ENCODE measurements around the gene IGSF21. TPM values are rescaled to one million over a fixed set of nuclear protein-coding genes. Genes with fewer than 3 reads are reported as not detected.

The IGSF21 gene
- polyA plus RNA-seq, 2 of the 4 experiments (the other 2 are of a cell fraction): not detected

DNA sequence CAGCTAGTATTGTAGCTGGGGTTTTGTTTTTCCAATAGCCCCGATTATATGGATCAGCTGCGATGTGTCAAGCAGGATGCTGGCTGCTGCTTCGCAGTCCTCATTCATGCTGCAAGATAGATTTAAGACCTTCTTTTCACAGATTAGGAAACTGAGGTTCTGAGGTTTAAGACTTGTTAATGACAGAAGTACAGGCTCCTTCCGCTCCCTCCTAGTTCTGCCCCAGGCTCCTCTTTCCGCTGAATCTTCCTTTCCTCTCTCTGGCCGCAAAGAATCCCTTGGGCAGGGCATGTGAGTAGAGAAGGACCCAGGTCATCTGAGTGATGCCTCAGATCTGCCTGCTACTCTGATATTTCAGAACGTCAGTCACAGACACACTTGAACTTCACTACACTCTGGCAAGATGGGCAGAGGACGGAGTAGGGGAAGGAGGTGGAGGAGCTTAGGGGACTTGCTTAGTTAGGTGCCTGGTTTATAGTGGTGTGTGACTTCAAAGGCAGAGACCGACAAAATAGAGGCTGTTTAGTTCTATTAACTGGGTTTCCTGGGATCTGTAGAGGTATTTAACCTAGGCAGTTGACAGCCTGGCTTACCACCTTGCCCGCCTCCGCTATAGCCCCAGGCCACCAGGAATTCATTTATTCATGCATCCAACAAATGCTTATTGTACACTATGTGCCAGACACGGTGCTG, 4.2 kb downstream of the IGSF21 start (continued):
- TF ChIP-seq ZSCAN20 (CRISPR knock-in tag; IDR thresholded peaks at IDR 0.05) (no peak), MAFK (IDR thresholded peaks at IDR 0.05; ENCODE audit: partially characterized antibody) (no peak), POLR2AphosphoS2 (conservative IDR thresholded peaks at IDR 0.05; ENCODE audit: low read length) (no peak), MYC (IDR thresholded peaks at IDR 0.05; ENCODE audit: borderline replicate concordance, low read length) (no peak), KDM1A (IDR thresholded peaks at IDR 0.05; ENCODE audit: low read depth) (no peak)
- TF ChIP-seq, protein P1, sequence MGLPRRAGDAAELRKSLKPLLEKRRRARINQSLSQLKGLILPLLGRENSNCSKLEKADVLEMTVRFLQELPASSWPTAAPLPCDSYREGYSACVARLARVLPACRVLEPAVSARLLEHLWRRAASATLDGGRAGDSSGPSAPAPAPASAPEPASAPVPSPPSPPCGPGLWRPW (IDR thresholded peaks at IDR 0.05): no peak
- TF ChIP-seq, protein P2, sequence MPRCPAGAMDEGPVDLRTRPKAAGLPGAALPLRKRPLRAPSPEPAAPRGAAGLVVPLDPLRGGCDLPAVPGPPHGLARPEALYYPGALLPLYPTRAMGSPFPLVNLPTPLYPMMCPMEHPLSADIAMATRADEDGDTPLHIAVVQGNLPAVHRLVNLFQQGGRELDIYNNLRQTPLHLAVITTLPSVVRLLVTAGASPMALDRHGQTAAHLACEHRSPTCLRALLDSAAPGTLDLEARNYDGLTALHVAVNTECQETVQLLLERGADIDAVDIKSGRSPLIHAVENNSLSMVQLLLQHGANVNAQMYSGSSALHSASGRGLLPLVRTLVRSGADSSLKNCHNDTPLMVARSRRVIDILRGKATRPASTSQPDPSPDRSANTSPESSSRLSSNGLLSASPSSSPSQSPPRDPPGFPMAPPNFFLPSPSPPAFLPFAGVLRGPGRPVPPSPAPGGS (IDR thresholded peaks at IDR 0.05): no peak
- TF ChIP-seq, protein P3, sequence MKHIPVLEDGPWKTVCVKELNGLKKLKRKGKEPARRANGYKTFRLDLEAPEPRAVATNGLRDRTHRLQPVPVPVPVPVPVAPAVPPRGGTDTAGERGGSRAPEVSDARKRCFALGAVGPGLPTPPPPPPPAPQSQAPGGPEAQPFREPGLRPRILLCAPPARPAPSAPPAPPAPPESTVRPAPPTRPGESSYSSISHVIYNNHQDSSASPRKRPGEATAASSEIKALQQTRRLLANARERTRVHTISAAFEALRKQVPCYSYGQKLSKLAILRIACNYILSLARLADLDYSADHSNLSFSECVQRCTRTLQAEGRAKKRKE (CRISPR knock-in tag; IDR thresholded peaks at IDR 0.05; ENCODE audit: low read depth): no peak
- TF ChIP-seq, protein P4, sequence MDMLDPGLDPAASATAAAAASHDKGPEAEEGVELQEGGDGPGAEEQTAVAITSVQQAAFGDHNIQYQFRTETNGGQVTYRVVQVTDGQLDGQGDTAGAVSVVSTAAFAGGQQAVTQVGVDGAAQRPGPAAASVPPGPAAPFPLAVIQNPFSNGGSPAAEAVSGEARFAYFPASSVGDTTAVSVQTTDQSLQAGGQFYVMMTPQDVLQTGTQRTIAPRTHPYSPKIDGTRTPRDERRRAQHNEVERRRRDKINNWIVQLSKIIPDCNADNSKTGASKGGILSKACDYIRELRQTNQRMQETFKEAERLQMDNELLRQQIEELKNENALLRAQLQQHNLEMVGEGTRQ (IDR thresholded peaks at IDR 0.05): no peak

DNA sequence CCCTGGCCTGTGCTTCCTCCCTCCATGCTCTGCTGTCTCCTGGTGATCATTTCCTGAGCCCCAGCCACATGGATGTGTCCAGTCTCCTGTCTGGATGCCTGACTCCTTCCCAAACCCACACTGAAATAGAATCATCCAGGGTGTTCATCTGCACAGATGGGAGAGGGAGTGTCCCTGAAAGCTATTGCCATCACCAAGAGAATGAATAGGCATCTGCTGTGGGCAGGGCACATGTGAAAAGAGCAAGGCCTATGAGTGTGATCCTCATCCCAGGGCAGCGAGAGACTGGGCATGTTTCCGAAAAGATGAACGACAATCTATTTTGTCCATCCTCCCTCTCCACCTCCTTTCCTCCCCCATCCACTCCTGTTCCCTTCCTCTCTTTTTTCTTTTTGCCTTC, 5.0 kb downstream of the IGSF21 start:
- peaks cover 11% of the 10 kb centered on the region; the same call in 1 of the 3 replicates for H3K4me1 ChIP-seq
- no peak for FAIRE-seq
- ATAC-seq: no peak
- no peak for DNase-seq (ENCODE audit: low read depth in 1 of 2, low spot score in 1 of 2)
- TF ChIP-seq, protein P5, sequence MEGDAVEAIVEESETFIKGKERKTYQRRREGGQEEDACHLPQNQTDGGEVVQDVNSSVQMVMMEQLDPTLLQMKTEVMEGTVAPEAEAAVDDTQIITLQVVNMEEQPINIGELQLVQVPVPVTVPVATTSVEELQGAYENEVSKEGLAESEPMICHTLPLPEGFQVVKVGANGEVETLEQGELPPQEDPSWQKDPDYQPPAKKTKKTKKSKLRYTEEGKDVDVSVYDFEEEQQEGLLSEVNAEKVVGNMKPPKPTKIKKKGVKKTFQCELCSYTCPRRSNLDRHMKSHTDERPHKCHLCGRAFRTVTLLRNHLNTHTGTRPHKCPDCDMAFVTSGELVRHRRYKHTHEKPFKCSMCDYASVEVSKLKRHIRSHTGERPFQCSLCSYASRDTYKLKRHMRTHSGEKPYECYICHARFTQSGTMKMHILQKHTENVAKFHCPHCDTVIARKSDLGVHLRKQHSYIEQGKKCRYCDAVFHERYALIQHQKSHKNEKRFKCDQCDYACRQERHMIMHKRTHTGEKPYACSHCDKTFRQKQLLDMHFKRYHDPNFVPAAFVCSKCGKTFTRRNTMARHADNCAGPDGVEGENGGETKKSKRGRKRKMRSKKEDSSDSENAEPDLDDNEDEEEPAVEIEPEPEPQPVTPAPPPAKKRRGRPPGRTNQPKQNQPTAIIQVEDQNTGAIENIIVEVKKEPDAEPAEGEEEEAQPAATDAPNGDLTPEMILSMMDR (IDR thresholded peaks at IDR 0.05): no peak
- TF ChIP-seq GATA3 (IDR thresholded peaks at IDR 0.05; ENCODE audit: borderline replicate concordance) (no peak), HEYL (CRISPR knock-in tag; IDR thresholded peaks at IDR 0.05) (no peak), ZFP36 (IDR thresholded peaks at IDR 0.05; ENCODE audit: borderline replicate concordance, partially characterized antibody) (no peak), CBX8 (IDR thresholded peaks at IDR 0.05) (no peak), SREBF2 (IDR thresholded peaks at IDR 0.05) (no peak), NFE2L2 (conservative IDR thresholded peaks at IDR 0.05; ENCODE audit: low read length) (no peak), HOXB5 (CRISPR knock-in tag; IDR thresholded peaks at IDR 0.05) (no peak), JUN (IDR thresholded peaks at IDR 0.05) (no peak), PHF8 (IDR thresholded peaks at IDR 0.05; ENCODE audit: borderline replicate concordance, low read depth) (no peak), HDAC2 (IDR thresholded peaks at IDR 0.05) (no peak), NR3C1 (IDR thresholded peaks at IDR 0.05) (no peak)
- TF ChIP-seq, protein P6, sequence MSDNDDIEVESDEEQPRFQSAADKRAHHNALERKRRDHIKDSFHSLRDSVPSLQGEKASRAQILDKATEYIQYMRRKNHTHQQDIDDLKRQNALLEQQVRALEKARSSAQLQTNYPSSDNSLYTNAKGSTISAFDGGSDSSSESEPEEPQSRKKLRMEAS (IDR thresholded peaks at IDR 0.05): no peak
- TF ChIP-seq, protein P7, sequence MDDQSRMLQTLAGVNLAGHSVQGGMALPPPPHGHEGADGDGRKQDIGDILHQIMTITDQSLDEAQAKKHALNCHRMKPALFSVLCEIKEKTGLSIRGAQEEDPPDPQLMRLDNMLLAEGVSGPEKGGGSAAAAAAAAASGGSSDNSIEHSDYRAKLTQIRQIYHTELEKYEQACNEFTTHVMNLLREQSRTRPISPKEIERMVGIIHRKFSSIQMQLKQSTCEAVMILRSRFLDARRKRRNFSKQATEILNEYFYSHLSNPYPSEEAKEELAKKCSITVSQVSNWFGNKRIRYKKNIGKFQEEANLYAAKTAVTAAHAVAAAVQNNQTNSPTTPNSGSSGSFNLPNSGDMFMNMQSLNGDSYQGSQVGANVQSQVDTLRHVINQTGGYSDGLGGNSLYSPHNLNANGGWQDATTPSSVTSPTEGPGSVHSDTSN (IDR thresholded peaks at IDR 0.05): no peak
- 83% methylated on average over 3 of the region's 3 CpGs for WGBS (ENCODE audit: missing lambda C conversion rate)
- H3K9me3 ChIP-seq: no peaks in the 10 kb centered on the region
- ChIA-PET POLR2A (no interaction called here), CTCF (interaction anchor here (1.3 to 2.0 kb wide), 2 partner anchors 12 to 26 kb away, joined by 3 to 5 read pairs; no protein-coding TSS in a partner anchor)
- H3K4me3 ChIP-seq: no peak overlapping the region
- H3K27ac ChIP-seq: no peak overlapping the region
- no peak overlapping the region for H3K4me2 ChIP-seq
